Measurements from ENCODE around the gene RALY.

DNA sequence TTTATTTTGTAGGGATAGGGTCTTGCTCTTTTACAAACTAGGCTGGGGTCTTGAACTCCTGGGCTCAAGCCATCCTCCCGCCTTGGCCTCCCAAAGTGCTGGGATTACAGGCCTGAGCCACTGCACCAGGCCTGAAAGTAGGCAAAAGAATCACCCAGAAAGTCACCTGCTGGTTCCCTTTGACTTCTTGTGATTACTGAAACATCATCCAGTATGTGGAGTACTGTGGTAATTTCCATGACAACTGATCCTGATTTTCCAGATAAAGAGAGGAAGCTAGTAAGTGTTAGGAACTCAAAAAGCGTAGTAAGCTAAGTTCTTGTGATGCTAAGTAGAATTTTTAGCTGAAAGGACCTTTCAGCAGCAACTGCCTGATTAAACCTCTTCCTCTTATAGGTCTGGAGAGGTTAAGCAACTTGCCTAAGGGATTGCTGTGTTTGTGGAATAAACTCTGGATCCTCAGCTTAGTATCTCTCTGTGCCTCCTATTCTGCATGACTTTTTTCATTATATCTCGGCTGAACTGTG is 16.8 kb downstream of the RALY start:
- TF ChIP-seq CTCF (IDR thresholded peaks at IDR 0.05) = no peak
- TF ChIP-seq POLR2A (IDR thresholded peaks at IDR 0.05) = no peak

Data from uterus (tissue), 2 donors.